Activated naive CD4-positive, alpha-beta T cell treated with anti-CD3 and anti-CD28 coated beads for 36 hours (primary cell): ENCODE results near the gene KISS1R. TPM values are rescaled to one million over a fixed set of nuclear protein-coding genes. Genes with fewer than 3 reads are reported as not detected.

Source experiments
- CTCF ChIA-PET: fragments of 350-600 bp; sonication (Branson Sonifier 250); formaldehyde crosslinking; loops from one replicate; lab custom pipeline; 2021; ENCODE audit warnings: antibody characterized with exemption; lab: Charles Lee
- DNase-seq: peaks from one replicate; pipeline ENCODE4 v3.0.0-alpha.2; 2020
- H3K27ac Mint-ChIP-seq: one replicate; pipeline ENCODE4 v1.8.0; 2021; ENCODE audit warnings: mild to moderate bottlenecking, mixed read lengths
- H3K27me3 Mint-ChIP-seq: one replicate; pipeline ENCODE4 v1.8.0; 2021; ENCODE audit warnings: low read depth, mixed read lengths
- H3K36me3 Mint-ChIP-seq: one replicate; pipeline ENCODE4 v1.8.0; 2021; ENCODE audit warnings: low read depth, mixed read lengths
- H3K4me1 Mint-ChIP-seq: one replicate; pipeline ENCODE4 v1.8.0; 2021; ENCODE audit warnings: low read depth, mixed read lengths
- H3K4me3 Mint-ChIP-seq: one replicate; pipeline ENCODE4 v1.8.0; 2021; ENCODE audit warnings: mild to moderate bottlenecking, moderate library complexity, mixed read lengths
- H3K9me3 Mint-ChIP-seq: one replicate; pipeline ENCODE4 v1.8.0; 2021; ENCODE audit warnings: mixed read lengths
- intact Hi-C: fragments of 100-400 bp; cut with micrococcal nuclease; formaldehyde crosslinking; loops from one replicate; pipeline ENCODE4 v1.15.1; 2023
- total RNA-seq, 2 experiments: library from RNA; stranded (reverse); gene quantifications; one replicate each; pipeline ENCODE4 v1.2.3, GENCODE V29; 2021

Gene KISS1R
- total RNA-seq, 2 experiments from 2014 or later = 5.3 to 6.6 TPM

GRCh38 chr19:897442-898039 lies 19.6 kb upstream of the KISS1R start:
- Mint-ChIP-seq H3K4me3 (no peak overlapping the region), H3K36me3 (peaks cover 15% of the 10 kb centered on the region), H3K27ac (no peak overlapping the region), H3K27me3 (no peaks in the 10 kb centered on the region), H3K4me1 (peaks cover 20% of the 10 kb centered on the region), H3K9me3 (no peaks in the 10 kb centered on the region)
- DNase-seq = no peak
- intact Hi-C loops = no loop called here
- CTCF ChIA-PET = no interaction called here

DNA sequence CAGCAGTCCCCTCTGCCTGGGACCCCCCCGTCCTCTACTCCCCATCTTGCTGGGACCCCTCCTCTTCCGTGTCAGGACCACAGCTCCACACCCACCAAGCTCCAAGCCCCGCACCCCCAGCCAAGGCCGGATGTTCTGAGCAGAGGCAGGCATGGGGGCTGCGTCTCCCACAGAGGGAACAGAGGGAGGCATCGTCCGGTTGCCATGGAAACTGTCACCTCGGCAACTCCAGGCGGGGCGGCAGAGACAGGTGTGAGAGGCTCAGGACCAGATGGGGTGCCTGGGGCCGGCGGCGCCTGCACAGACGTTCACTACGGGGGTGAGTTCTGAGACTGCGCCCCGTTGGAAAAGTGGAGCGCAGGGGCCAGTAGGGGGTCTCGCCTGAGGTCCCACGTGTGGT lies 18.5 kb upstream of the KISS1R start:
- intact Hi-C loops = no loop called here
- H3K4me1 Mint-ChIP-seq = peaks cover 19% of the 10 kb centered on the region
- no peaks in the 10 kb centered on the region for H3K27me3 Mint-ChIP-seq
- H3K27ac Mint-ChIP-seq = no peak overlapping the region
- peaks cover 14% of the 10 kb centered on the region for H3K36me3 Mint-ChIP-seq
- CTCF ChIA-PET = interaction anchor here (0.7 kb wide), 1 partner anchor 605 kb away, joined by 3 read pairs; no protein-coding TSS in a partner anchor
- DNase-seq = peak; percentile 43
- no peak overlapping the region for H3K4me3 Mint-ChIP-seq
- no peaks in the 10 kb centered on the region for H3K9me3 Mint-ChIP-seq

- H3K4me1 Mint-ChIP-seq = peaks cover 24% of the 10 kb centered on the region
- DNase-seq = no peak
- no peak overlapping the region for H3K4me3 Mint-ChIP-seq
- intact Hi-C loops = no loop called here
- H3K27me3 Mint-ChIP-seq = no peaks in the 10 kb centered on the region
- peaks cover 19% of the 10 kb centered on the region for H3K36me3 Mint-ChIP-seq
- no peak overlapping the region for H3K27ac Mint-ChIP-seq
- no peaks in the 10 kb centered on the region for H3K9me3 Mint-ChIP-seq
- CTCF ChIA-PET = no interaction called here
Observed at GRCh38 chr19:899336-900042, 17.6 kb upstream of the KISS1R start.

GRCh38 chr19:900043-900301 lies 17.2 kb upstream of the KISS1R start:
- H3K4me1 Mint-ChIP-seq = peaks cover 26% of the 10 kb centered on the region
- H3K27me3 Mint-ChIP-seq = no peaks in the 10 kb centered on the region
- no peak overlapping the region for H3K27ac Mint-ChIP-seq
- peaks cover 20% of the 10 kb centered on the region for H3K36me3 Mint-ChIP-seq
- no peaks in the 10 kb centered on the region for H3K9me3 Mint-ChIP-seq
- H3K4me3 Mint-ChIP-seq = no peak overlapping the region
- DNase-seq = no peak
- CTCF ChIA-PET = no interaction called here
- intact Hi-C loops = no loop called here

- peaks cover 20% of the 10 kb centered on the region for H3K36me3 Mint-ChIP-seq
- intact Hi-C loops = no loop called here
- H3K4me3 Mint-ChIP-seq = no peak overlapping the region
- H3K27ac Mint-ChIP-seq = no peak overlapping the region
- H3K27me3 Mint-ChIP-seq = no peaks in the 10 kb centered on the region
- H3K9me3 Mint-ChIP-seq = no peaks in the 10 kb centered on the region
- peak; percentile 54 for DNase-seq
- peaks cover 28% of the 10 kb centered on the region for H3K4me1 Mint-ChIP-seq
- CTCF ChIA-PET = no interaction called here
Observed at GRCh38 chr19:900302-901111, 16.6 kb upstream of the KISS1R start.

DNA sequence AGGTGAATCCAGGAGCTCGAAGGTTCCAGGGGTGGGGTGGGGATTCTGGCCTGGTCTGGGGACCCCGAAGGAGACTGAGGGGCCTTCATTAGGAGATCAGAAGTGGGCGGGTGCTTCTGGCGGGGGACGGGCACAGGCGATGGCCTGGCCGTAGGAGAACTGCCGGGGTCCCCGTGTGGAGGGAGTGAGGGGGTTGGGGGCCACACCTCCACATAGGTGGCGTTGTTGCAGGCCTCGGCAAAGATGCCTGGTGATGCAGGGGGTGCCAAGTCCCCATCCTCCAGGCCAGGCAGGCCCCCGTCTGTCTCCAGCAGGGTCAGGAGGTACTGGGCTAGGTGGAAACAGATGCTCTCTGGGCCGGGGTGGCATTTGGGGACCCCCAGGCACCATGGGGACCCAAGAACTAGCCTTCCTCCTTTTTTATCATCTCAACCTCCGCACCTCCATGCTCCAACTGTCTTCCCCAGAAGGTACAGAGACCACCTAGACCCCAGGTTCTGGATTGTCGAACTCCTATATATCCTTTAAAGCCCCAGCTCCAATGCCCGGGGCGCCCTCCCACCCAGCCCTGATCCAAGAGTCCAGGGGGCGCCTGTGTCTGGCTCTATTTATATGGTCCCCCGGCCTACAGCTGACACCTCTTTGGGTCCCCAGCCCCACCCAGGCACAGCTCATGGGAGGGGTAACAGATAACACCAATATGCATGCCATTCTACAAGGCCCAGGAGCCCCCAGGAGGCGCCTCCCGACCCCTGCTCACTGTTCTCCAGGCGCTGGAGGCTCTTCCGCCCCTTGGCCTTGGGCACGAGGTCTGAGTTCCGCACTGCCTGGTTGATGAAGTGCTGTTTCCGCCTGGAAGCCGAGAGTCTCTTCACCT lies 15.7 kb upstream of the KISS1R start:
- intact Hi-C loops = no loop called here
- CTCF ChIA-PET = interaction anchor here (0.7 kb wide), 1 partner anchor 94 kb away, joined by 3 read pairs; no protein-coding TSS in a partner anchor
- no peaks in the 10 kb centered on the region for H3K27me3 Mint-ChIP-seq
- H3K4me1 Mint-ChIP-seq = peaks cover 37% of the 10 kb centered on the region
- H3K4me3 Mint-ChIP-seq = no peak overlapping the region
- H3K36me3 Mint-ChIP-seq = peaks cover 21% of the 10 kb centered on the region
- H3K9me3 Mint-ChIP-seq = no peaks in the 10 kb centered on the region
- no peak for DNase-seq
- H3K27ac Mint-ChIP-seq = no peak overlapping the region

GRCh38 chr19:902093-902370 lies 15.1 kb upstream of the KISS1R start:
- Mint-ChIP-seq H3K27ac (no peak overlapping the region), H3K9me3 (no peaks in the 10 kb centered on the region), H3K4me3 (no peak overlapping the region), H3K4me1 (peaks cover 43% of the 10 kb centered on the region), H3K27me3 (no peaks in the 10 kb centered on the region), H3K36me3 (peaks cover 16% of the 10 kb centered on the region)
- intact Hi-C loops = no loop called here
- DNase-seq = no peak
- CTCF ChIA-PET = interaction anchor here (0.5 to 0.7 kb wide), 2 partner anchors 21 to 93 kb away, joined by 3 to 5 read pairs; no protein-coding TSS in a partner anchor

DNA sequence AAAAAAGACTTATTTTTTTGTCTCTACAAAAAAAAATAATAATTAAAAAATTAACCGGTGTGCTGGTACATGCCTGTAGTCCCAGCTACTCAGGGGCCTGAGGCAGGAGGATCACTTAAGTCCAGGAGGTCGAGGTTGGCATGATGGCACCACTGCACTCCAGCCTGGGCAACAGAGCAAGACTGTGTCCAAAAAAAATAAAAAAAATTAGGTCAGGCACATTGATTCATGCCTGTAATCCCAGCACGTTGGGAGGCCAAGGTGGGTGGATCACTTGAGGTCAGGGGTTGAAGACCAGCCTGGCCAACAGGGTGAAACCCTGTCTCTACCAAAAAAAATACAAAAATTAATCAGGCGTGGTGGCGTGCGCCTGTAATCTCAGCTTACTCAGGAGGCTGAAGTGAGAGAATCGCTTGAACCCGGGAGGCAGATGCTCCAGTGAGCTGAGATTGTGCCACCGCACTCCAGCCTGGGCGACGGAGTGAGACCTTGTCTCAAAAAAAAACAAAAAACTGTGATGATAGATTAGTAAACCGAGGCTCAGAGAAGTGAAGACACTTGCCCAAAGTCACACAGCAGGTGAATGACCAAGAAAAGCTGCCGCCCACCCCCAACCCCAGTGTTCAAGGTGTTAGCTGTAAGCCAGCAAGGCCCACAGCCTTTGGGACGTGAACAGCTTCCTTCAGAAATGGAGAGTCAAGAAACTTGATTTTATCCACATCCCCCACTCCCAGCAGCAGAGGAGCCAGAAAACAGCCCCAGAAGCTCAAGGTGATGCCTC lies 14.5 kb upstream of the KISS1R start:
- CTCF ChIA-PET = interaction anchor here (0.5 to 0.7 kb wide), 2 partner anchors 20 to 92 kb away, joined by 3 to 5 read pairs; no protein-coding TSS in a partner anchor
- peaks cover 49% of the 10 kb centered on the region for H3K4me1 Mint-ChIP-seq
- no peak overlapping the region for H3K27ac Mint-ChIP-seq
- intact Hi-C loops = no loop called here
- peaks cover 15% of the 10 kb centered on the region for H3K36me3 Mint-ChIP-seq
- H3K4me3 Mint-ChIP-seq = no peak overlapping the region
- no peak for DNase-seq
- no peaks in the 10 kb centered on the region for H3K27me3 Mint-ChIP-seq
- no peaks in the 10 kb centered on the region for H3K9me3 Mint-ChIP-seq

DNA sequence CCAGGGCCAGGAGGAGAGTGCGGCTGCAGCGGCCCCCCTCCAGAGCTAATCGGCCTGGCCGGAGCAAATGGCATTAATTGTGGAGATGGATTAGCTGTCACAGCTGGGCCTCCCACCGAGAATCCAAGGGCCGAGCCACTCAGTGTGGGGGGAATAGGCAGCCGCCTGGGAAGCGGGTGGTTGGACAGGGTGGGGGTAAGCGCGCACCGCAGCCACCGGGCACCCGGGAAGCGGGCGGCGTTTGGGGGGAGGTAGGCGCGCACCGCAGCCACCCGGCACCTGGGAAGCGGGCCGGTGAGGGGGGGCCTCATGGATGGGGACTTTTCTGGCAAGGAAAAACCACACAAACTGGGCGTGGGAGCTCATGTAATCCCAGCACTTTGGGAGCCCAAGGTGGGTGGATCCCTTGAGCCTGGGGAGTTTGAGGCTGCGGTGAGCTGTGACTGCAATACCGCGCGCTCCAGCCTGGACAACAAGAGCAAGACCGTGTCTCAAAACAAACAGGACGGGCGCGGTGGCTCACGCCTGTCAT lies 13.8 kb upstream of the KISS1R start:
- H3K4me3 Mint-ChIP-seq = no peak overlapping the region
- H3K4me1 Mint-ChIP-seq = peaks cover 56% of the 10 kb centered on the region
- CTCF ChIA-PET = no interaction called here
- intact Hi-C loops = no loop called here
- no peak for DNase-seq
- H3K27ac Mint-ChIP-seq = no peak overlapping the region
- peaks cover 12% of the 10 kb centered on the region for H3K36me3 Mint-ChIP-seq
- H3K27me3 Mint-ChIP-seq = no peaks in the 10 kb centered on the region
- no peaks in the 10 kb centered on the region for H3K9me3 Mint-ChIP-seq

DNA sequence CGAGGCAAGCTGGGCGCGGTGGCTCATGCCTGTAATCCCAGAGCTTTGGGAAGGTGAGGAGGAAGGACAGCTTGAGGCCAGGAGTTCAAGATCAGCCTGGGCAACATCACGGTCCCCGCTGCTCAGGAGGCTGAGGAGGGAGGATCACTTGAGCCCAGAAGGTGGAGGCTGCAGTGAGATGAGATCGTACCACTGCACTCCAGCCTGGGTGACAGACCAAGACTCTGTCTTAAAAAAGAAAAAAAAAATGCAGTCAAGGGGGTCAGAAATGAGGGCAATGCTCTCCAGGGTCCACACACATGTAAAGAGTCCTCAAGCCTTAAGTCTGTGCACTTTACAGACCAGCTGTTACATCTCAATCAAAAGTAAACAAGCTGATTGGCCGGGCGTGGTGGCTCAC lies 12.6 kb upstream of the KISS1R start:
- H3K27ac Mint-ChIP-seq = no peak overlapping the region
- intact Hi-C loops = no loop called here

DNA sequence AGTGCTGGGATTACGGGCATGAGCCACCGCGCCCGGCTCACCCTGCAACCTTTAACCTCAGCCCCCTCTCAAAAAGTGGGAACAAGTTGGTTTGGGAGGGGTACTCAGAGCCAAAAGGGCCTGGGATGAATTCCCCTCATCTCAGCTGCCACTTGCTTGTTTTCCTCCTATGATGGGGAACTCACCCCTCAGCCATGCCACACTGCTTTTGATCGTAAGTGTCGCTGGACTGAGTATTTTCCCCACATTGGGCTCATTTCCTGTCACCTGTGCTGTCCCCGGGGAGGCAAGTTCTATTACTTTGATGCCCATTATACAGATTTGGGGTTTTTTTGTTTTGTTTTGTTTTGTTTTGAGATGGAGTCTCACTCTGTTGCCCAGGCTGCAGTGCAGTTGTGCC lies 10.7 kb upstream of the KISS1R start:
- peak; percentile 78 for DNase-seq

More for the DNA sequence above, 12.6 kb upstream of the KISS1R start:
- Mint-ChIP-seq H3K4me3 (no peak overlapping the region), H3K36me3 (peaks cover 13% of the 10 kb centered on the region), H3K27me3 (no peaks in the 10 kb centered on the region), H3K4me1 (peaks cover 68% of the 10 kb centered on the region), H3K9me3 (no peaks in the 10 kb centered on the region)
- CTCF ChIA-PET = no interaction called here
- no peak for DNase-seq

More for the DNA sequence above, 10.7 kb upstream of the KISS1R start:
- Mint-ChIP-seq H3K27me3 (no peaks in the 10 kb centered on the region), H3K36me3 (peaks cover 15% of the 10 kb centered on the region), H3K4me3 (peak overlapping the region; percentile 41), H3K4me1 (peaks cover 75% of the 10 kb centered on the region), H3K9me3 (no peaks in the 10 kb centered on the region), H3K27ac (peak overlapping the region; percentile 97)
- intact Hi-C loops = loop anchor here (2.0 to 5.0 kb wide), 4 partner anchors 34 to 346 kb away; partner anchors contain the start of gene GPX4
- CTCF ChIA-PET = interaction anchor here (1.2 to 3.8 kb wide), 2 partner anchors 13 to 43 kb away, joined by 3 to 17 read pairs; partner anchors contain the start of genes MED16 and RNU6-9
